H1 (cell line): ENCODE data around the gene TNC. TPM values are rescaled to one million over a fixed set of nuclear protein-coding genes. Genes with fewer than 3 reads are reported as not detected.

Experiments
- CTCF ChIA-PET: fragments of 300-600 bp; sonication (Branson Sonifier 250); formaldehyde crosslinking; loops from one replicate; lab custom pipeline; 2021; ENCODE audit not compliant: partially characterized antibody; lab: Charles Lee
- POLR2A ChIA-PET: fragments of 300-600 bp; sonication (Branson Sonifier 250); formaldehyde crosslinking; loops from one replicate; lab custom pipeline; 2021; ENCODE audit warnings: inconsistent platforms; ENCODE audit not compliant: partially characterized antibody; lab: Charles Lee
- DNase-seq, 2 experiments: peaks; one replicate each; pipeline versions ENCODE4 v3.0.0 to v3.0.0-alpha.2; 2010 to 2022; ENCODE audit warnings: low spot score in 2 of 2, low read depth in 1 of 2, mixed read lengths in 1 of 2
- FAIRE-seq: peaks from 2 replicates; lab custom pipeline; 2011; peaks lifted over from hg19 to GRCh38; lab: Jason Lieb, UNC
- H2AFZ ChIP-seq: 2 replicates; pipeline ENCODE4 v1.8.1; 2012; ENCODE audit warnings: low read length, inconsistent platforms
- H2AK5ac ChIP-seq: 2 replicates; pipeline ENCODE4 v1.6.1; 2013; ENCODE audit warnings: low read depth, low read length
- H2BK120ac ChIP-seq: replicated peaks from 2 replicates; pipeline ENCODE3; 2013; ENCODE audit warnings: low read depth, low read length, inconsistent platforms
- H2BK12ac ChIP-seq: 2 replicates; pipeline ENCODE4 v1.6.1; 2013; ENCODE audit warnings: low read depth, low read length
- H2BK15ac ChIP-seq: 2 replicates; pipeline ENCODE4 v1.6.1; 2013; ENCODE audit warnings: low read length
- H2BK20ac ChIP-seq: 2 replicates; pipeline ENCODE4 v1.6.1; 2013; ENCODE audit warnings: low read length
- H2BK5ac ChIP-seq: 2 replicates; pipeline ENCODE4 v1.6.1; 2013; ENCODE audit warnings: low read depth, low read length
- H3K14ac ChIP-seq: 2 replicates; pipeline ENCODE4 v1.6.1; 2013; ENCODE audit warnings: inconsistent platforms; ENCODE audit not compliant: insufficient read length
- H3K18ac ChIP-seq: 2 replicates; pipeline ENCODE4 v1.6.1; 2013; ENCODE audit warnings: low read length; ENCODE audit errors: extremely low read depth
- H3K23ac ChIP-seq: 2 replicates; pipeline ENCODE4 v1.6.1; 2013; ENCODE audit warnings: inconsistent platforms; ENCODE audit not compliant: insufficient read length
- H3K23me2 ChIP-seq: 2 replicates; pipeline ENCODE4 v1.6.1; 2013; ENCODE audit warnings: low read depth, low read length
- H3K27ac ChIP-seq: 2 replicates; pipeline ENCODE4 v1.6.1; 2011; ENCODE audit warnings: low read depth, low read length, inconsistent platforms
- H3K27me3 ChIP-seq, 4 experiments: replicated peaks in 1 of 4; 1 replicate in 1 of 4; 2 replicates in 3 of 4; pipeline versions ENCODE4 v1.6.1 to v1.8.1; 2011 to 2013; ENCODE audit warnings: low read length in 3 of 4, mild to moderate bottlenecking in 3 of 4, inconsistent platforms in 2 of 4, mixed read lengths in 2 of 4, moderate library complexity in 1 of 4; ENCODE audit not compliant: control insufficient read depth in 3 of 4, insufficient read depth in 3 of 4; ENCODE audit errors: extremely low read depth in 1 of 4
- H3K36me3 ChIP-seq, 4 experiments: 2 replicates each; pipeline versions ENCODE4 v1.6.1 to v1.8.1; 2011 to 2013; ENCODE audit warnings: mild to moderate bottlenecking in 4 of 4, low read length in 3 of 4, moderate library complexity in 2 of 4, control low read depth in 1 of 4, inconsistent platforms in 1 of 4; ENCODE audit not compliant: insufficient read depth in 4 of 4, control insufficient read depth in 2 of 4
- H3K4ac ChIP-seq: replicated peaks from 2 replicates; pipeline ENCODE3; 2013; ENCODE audit warnings: low read length, low read depth, mixed read lengths, inconsistent platforms; ENCODE audit not compliant: insufficient read length
- H3K4me1 ChIP-seq, 4 experiments: replicated peaks in 1 of 4; 1 replicate in 1 of 4; 2 replicates in 3 of 4; pipeline versions ENCODE4 v1.6.1 to v1.8.1; 2011 to 2013; ENCODE audit warnings: low read length in 3 of 4, inconsistent platforms in 2 of 4, mixed read lengths in 1 of 4; ENCODE audit not compliant: insufficient read depth in 4 of 4, control insufficient read depth in 3 of 4
- H3K4me2 ChIP-seq, 2 experiments: 2 replicates each; pipeline versions ENCODE4 v1.6.1 to v1.8.1; 2011 to 2013; ENCODE audit warnings: low read depth in 2 of 2, low read length in 2 of 2, control low read depth in 1 of 2, inconsistent platforms in 1 of 2, mild to moderate bottlenecking in 1 of 2; ENCODE audit not compliant: insufficient read depth in 1 of 2
- H3K4me3 ChIP-seq, 4 experiments: fragments of 200-600, 300-600 bp in 1 of 4; sonication (generic), shearing (Covaris generic), sonication (Bioruptor Twin) in 1 of 4; 2 replicates each; pipeline versions ENCODE4 v1.5.1 to v1.8.1; 2011 to 2016; ENCODE audit warnings: low read length in 4 of 4, low read depth in 3 of 4, control low read depth in 2 of 4, inconsistent platforms in 2 of 4, mild to moderate bottlenecking in 2 of 4, mixed read lengths in 1 of 4, moderate library complexity in 1 of 4; ENCODE audit not compliant: insufficient read depth in 2 of 4; ENCODE audit errors: extremely low read depth in 1 of 4
- H3K56ac ChIP-seq: replicated peaks from 2 replicates; pipeline ENCODE3; 2013; ENCODE audit warnings: low read depth, mild to moderate bottlenecking, mixed read lengths, low read length, inconsistent platforms; ENCODE audit not compliant: insufficient read length
- H3K79me1 ChIP-seq: 2 replicates; pipeline ENCODE4 v1.6.1; 2013; ENCODE audit warnings: low read depth, low read length, control low read depth
- H3K79me2 ChIP-seq, 2 experiments: 2 replicates each; pipeline versions ENCODE4 v1.6.1 to v1.8.1; 2012 to 2013; ENCODE audit warnings: low read length in 2 of 2, mild to moderate bottlenecking in 2 of 2, inconsistent platforms in 1 of 2; ENCODE audit not compliant: insufficient read depth in 2 of 2, control insufficient read depth in 1 of 2
- H3K9ac ChIP-seq, 4 experiments: replicated peaks in 1 of 4; 1 replicate in 1 of 4; 2 replicates in 3 of 4; pipeline versions ENCODE4 v1.6.1 to v1.8.1; 2011 to 2013; ENCODE audit warnings: low read depth in 3 of 4, low read length in 3 of 4, control low read depth in 2 of 4, mild to moderate bottlenecking in 2 of 4, moderate library complexity in 2 of 4, inconsistent platforms in 1 of 4; ENCODE audit errors: extremely low read depth in 1 of 4
- H3K9me3 ChIP-seq, 2 experiments: 2 replicates each; pipeline versions ENCODE4 v1.6.1 to v1.8.1; 2012 to 2013; ENCODE audit warnings: mild to moderate bottlenecking in 2 of 2, moderate library complexity in 2 of 2, control low read depth in 1 of 2, inconsistent platforms in 1 of 2, low read depth in 1 of 2, low read length in 1 of 2, mixed read lengths in 1 of 2; ENCODE audit not compliant: insufficient read depth in 2 of 2
- H4K20me1 ChIP-seq, 2 experiments: replicated peaks in 1 of 2; 2 replicates each; pipeline versions ENCODE3 to v1.8.1; 2011 to 2013; ENCODE audit warnings: inconsistent platforms in 2 of 2, low read length in 2 of 2, mild to moderate bottlenecking in 1 of 2; ENCODE audit not compliant: insufficient read depth in 2 of 2, control insufficient read depth in 1 of 2
- H4K5ac ChIP-seq: 2 replicates; pipeline ENCODE4 v1.6.1; 2013; ENCODE audit warnings: low read length, low read depth, mixed read lengths, inconsistent platforms; ENCODE audit not compliant: insufficient read length
- H4K8ac ChIP-seq: 2 replicates; pipeline ENCODE4 v1.8.0; 2013; ENCODE audit warnings: mild to moderate bottlenecking, moderate library complexity, low read length, inconsistent platforms; ENCODE audit not compliant: insufficient read depth; ENCODE audit errors: extremely low read depth
- H4K91ac ChIP-seq: replicated peaks from 2 replicates; pipeline ENCODE3; 2013; ENCODE audit warnings: low read length, mixed read lengths, inconsistent platforms; ENCODE audit not compliant: insufficient read length
- BACH1 ChIP-seq: IDR thresholded peaks from 2 replicates; pipeline ENCODE4 v1.6.1; 2012; ENCODE audit warnings: low read length, improper control_type of control experiment
- CBX5 ChIP-seq: fragments of 300-800, 300-1000 bp; sonication (generic); IDR thresholded peaks from 2 replicates; pipeline ENCODE4 v1.7.1; 2016; ENCODE audit warnings: antibody characterized with exemption, low read length, low read depth
- GABPA ChIP-seq: IDR thresholded peaks from 2 replicates; pipeline ENCODE4 v1.6.1; 2011; ENCODE audit warnings: mild to moderate bottlenecking, low read length, moderate library complexity, borderline replicate concordance; ENCODE audit not compliant: insufficient read depth
- HDAC2 ChIP-seq, 2 experiments: fragments of 300-600 bp in 1 of 2; sonication (generic) in 1 of 2; IDR thresholded peaks; 2 replicates each; pipeline ENCODE4 v1.6.1; 2011 to 2012; ENCODE audit warnings: low read depth in 2 of 2, low read length in 2 of 2, mild to moderate bottlenecking in 2 of 2, moderate library complexity in 2 of 2, borderline replicate concordance in 1 of 2, inconsistent platforms in 1 of 2
- JUN ChIP-seq: IDR thresholded peaks from 2 replicates; pipeline ENCODE4 v1.6.1; 2011; ENCODE audit warnings: low read depth, mild to moderate bottlenecking, improper control_type of control experiment, low read length
- JUND ChIP-seq: IDR thresholded peaks from 2 replicates; pipeline ENCODE4 v1.6.1; 2011; ENCODE audit warnings: mild to moderate bottlenecking, improper control_type of control experiment, low read length
- KDM1A ChIP-seq: fragments of 200-600, 300-600 bp; sonication (generic); IDR thresholded peaks from 2 replicates; pipeline ENCODE4 v1.7.1; 2016; ENCODE audit warnings: mild to moderate bottlenecking, low read length, borderline replicate concordance
- SAP30 ChIP-seq: fragments of 300-600 bp; sonication (generic); IDR thresholded peaks from 2 replicates; pipeline ENCODE4 v1.7.1; 2012; ENCODE audit warnings: low read length, moderate library complexity, mild to moderate bottlenecking, inconsistent platforms; ENCODE audit not compliant: insufficient read depth, insufficient replicate concordance
- SIN3A ChIP-seq, 2 experiments: IDR thresholded peaks in 1 of 2; conservative IDR thresholded peaks in 1 of 2; 2 replicates each; pipeline ENCODE4 v1.6.1; 2011 to 2012; ENCODE audit warnings: low read length in 2 of 2, improper control_type of control experiment in 1 of 2, low read depth in 1 of 2, mild to moderate bottlenecking in 1 of 2
- SP1 ChIP-seq: IDR thresholded peaks from 2 replicates; pipeline ENCODE4 v1.6.1; 2011; ENCODE audit warnings: low read depth, low read length
- SP2 ChIP-seq: IDR thresholded peaks from 2 replicates; pipeline ENCODE4 v1.6.1; 2012; ENCODE audit warnings: mild to moderate bottlenecking, low read length, inconsistent platforms
- polyA plus RNA-seq, 7 experiments: library from polyadenylated mRNA; depleted of rRNA in 3 of 7; stranded (reverse) in 5 of 7; unstranded in 2 of 7; fragments of >200 nt in 5 of 7; fragments of 200-250 nt in 2 of 7; gene quantifications; 1 replicate in 5 of 7; 2 replicates in 1 of 7; 4 replicates in 1 of 7; pipeline versions ENCODE4 v1.2.1 to v1.2.3, GENCODE V29; 2011 to 2013; ENCODE audit warnings: missing spikeins in 2 of 7, mixed read lengths in 2 of 7
- total RNA-seq: library from RNA; stranded (reverse); fragmentation: NEBNext Ultra II Directional; extraction: Animal tissue kit (Norgen Biotek cat#: 25700); gene quantifications from 2 replicates; pipeline ENCODE4 v1.2.1, GENCODE V29; 2021

Gene TNC
- total and polyA plus RNA-seq, 2 of the 8 experiments (the other 6 are each of a cell fraction or from before 2014, with no cell fraction given), result 6.2 to 11.4 TPM

DNA sequence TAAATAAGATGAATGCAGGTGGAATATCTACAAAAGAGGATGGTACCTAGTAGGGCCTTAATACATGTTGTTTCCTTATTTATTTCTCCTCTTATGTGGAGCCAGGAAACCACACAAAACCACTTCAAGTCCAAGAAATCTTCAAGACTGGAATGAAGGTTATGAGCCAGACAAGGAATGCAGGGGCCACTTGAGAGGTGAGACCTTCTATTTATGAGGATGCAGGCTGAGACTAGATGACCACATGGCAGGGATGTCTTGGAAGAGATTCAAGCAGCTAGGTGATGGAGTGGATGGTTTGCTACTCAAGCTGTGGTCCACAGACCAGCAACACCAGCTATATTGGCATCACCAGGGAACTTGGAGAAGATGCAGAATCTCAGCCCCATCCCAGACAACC lies 92.2 kb downstream of the TNC start:
- H3K4me2 ChIP-seq, result no peak overlapping the region
- no peak overlapping the region for H3K14ac ChIP-seq
- H3K79me1 ChIP-seq, result no peaks in the 10 kb centered on the region
- H4K91ac ChIP-seq, result no peak overlapping the region
- no peak overlapping the region for H3K23ac ChIP-seq
- no peaks in the 10 kb centered on the region for H3K23me2 ChIP-seq
- POLR2A ChIA-PET, result no interaction called here
- no peak overlapping the region for H3K18ac ChIP-seq
- H2AK5ac ChIP-seq, result no peak overlapping the region
- H3K9me3 ChIP-seq, result no peaks in the 10 kb centered on the region
- H3K36me3 ChIP-seq, result no peaks in the 10 kb centered on the region
- no peaks in the 10 kb centered on the region for H3K79me2 ChIP-seq
- no peak overlapping the region for H3K56ac ChIP-seq
- no peak overlapping the region for H3K4me3 ChIP-seq
- no peaks in the 10 kb centered on the region; a peak in 1 of 7 replicates for H3K4me1 ChIP-seq
- DNase-seq, result no peak
- no peak overlapping the region for H2BK12ac ChIP-seq
- TF ChIP-seq CBX5 (no peak), GABPA (no peak), KDM1A (no peak), JUN (no peak), SIN3A (conservative IDR thresholded peaks at IDR 0.05 in 1 of 2, IDR thresholded peaks at IDR 0.05 in 1 of 2; ENCODE audit: low read depth in 1 of 2, low read length in 2 of 2) (no peak), HDAC2 (IDR thresholded peaks at IDR 0.05; ENCODE audit: borderline replicate concordance in 1 of 2, low read depth in 2 of 2, low read length in 2 of 2) (no peak), SP2 (no peak), BACH1 (no peak), JUND (no peak), SP1 (no peak), SAP30 (no peak)
- no peaks in the 10 kb centered on the region for H4K20me1 ChIP-seq
- H2BK5ac ChIP-seq, result no peak overlapping the region
- H3K9ac ChIP-seq, result no peak overlapping the region
- H3K27ac ChIP-seq, result no peak overlapping the region
- no peak overlapping the region for H2BK15ac ChIP-seq
- no peak overlapping the region for H4K8ac ChIP-seq
- CTCF ChIA-PET, result interaction anchor here (0.5 to 1.9 kb wide), 4 partner anchors 9 to 111 kb away, joined by 4 to 6 read pairs (median 5); no protein-coding TSS in a partner anchor
- no peak overlapping the region for H3K4ac ChIP-seq
- H2AFZ ChIP-seq, result no peak overlapping the region
- no peak overlapping the region for H4K5ac ChIP-seq
- FAIRE-seq, result no peak
- no peak overlapping the region for H2BK120ac ChIP-seq
- H2BK20ac ChIP-seq, result no peak overlapping the region
- no peaks in the 10 kb centered on the region for H3K27me3 ChIP-seq
